Endothelial cell of umbilical vein (primary cell): ENCODE measurements around the gene ORAI3. TPM values are rescaled to one million over a fixed set of nuclear protein-coding genes. Genes with fewer than 3 reads are reported as not detected.
"Not testable (repeated sequence)": the region's sequence is repeated elsewhere in the genome, so short reads cannot be mapped to it uniquely, and the experiment has no call there.

Source experiments
- BruUV-seq: library from RNA; stranded (reverse); fragments of 400-500 nt; replicated peaks from 2 replicates; lab custom pipeline; 2021; lab: Mats Ljungman, UMichigan
- CTCF ChIA-PET: fragments of 300-600, 350-600 bp; sonication (Branson Sonifier 250); formaldehyde crosslinking; loops from one replicate; lab custom pipeline; 2021; ENCODE audit warnings: antibody characterized with exemption, inconsistent platforms; lab: Charles Lee
- POLR2A ChIA-PET: fragments of 300-600, 350-600 bp; sonication (Branson Sonifier 250); formaldehyde crosslinking; loops from one replicate; lab custom pipeline; 2021; ENCODE audit warnings: antibody characterized with exemption, inconsistent platforms; lab: Charles Lee
- DNase-seq: peaks from one replicate; pipeline ENCODE4 v3.0.0-alpha.2; 2011; ENCODE audit warnings: low read depth, low spot score
- FAIRE-seq: peaks from 2 replicates; lab custom pipeline; 2011; peaks lifted over from hg19 to GRCh38; lab: Jason Lieb, UNC
- H2AFZ ChIP-seq: 2 replicates; pipeline ENCODE4 v1.6.0; 2012; ENCODE audit warnings: low read depth, low read length, control low read depth, inconsistent platforms
- H3K27ac ChIP-seq: 2 replicates; pipeline ENCODE4 v1.5.1; 2011; ENCODE audit warnings: low read depth, mild to moderate bottlenecking, control low read depth, low read length, moderate library complexity; ENCODE audit not compliant: insufficient read depth
- H3K27me3 ChIP-seq, 2 experiments: 2 replicates each; pipeline versions ENCODE4 v1.6.0 to v1.6.1; 2011; ENCODE audit warnings: low read length in 2 of 2, mixed read lengths in 1 of 2; ENCODE audit not compliant: control insufficient read depth in 2 of 2, insufficient read depth in 2 of 2
- H3K36me3 ChIP-seq, 2 experiments: 2 replicates in 1 of 2; 3 replicates in 1 of 2; pipeline ENCODE4 v1.5.1; 2011; ENCODE audit warnings: low read length in 2 of 2, mild to moderate bottlenecking in 1 of 2, moderate library complexity in 1 of 2; ENCODE audit not compliant: control insufficient read depth in 2 of 2, insufficient read depth in 2 of 2; ENCODE audit errors: extremely low read depth in 1 of 2
- H3K4me1 ChIP-seq: 3 replicates; pipeline ENCODE4 v1.5.1; 2011; ENCODE audit warnings: mild to moderate bottlenecking, low read length; ENCODE audit not compliant: control insufficient read depth, insufficient read depth; ENCODE audit errors: extremely low read depth
- H3K4me2 ChIP-seq: 2 replicates; pipeline ENCODE4 v1.6.1; 2011; ENCODE audit warnings: low read length, control low read depth, mixed read lengths; ENCODE audit not compliant: insufficient read depth
- H3K4me3 ChIP-seq, 3 experiments: fragments of 200-600 bp in 1 of 3; sonication (generic), shearing (Covaris generic) in 1 of 3; replicated peaks in 1 of 3; 2 replicates each; pipeline ENCODE4 v1.5.1; 2011 to 2016; ENCODE audit warnings: control low read depth in 3 of 3, low read length in 3 of 3, mild to moderate bottlenecking in 2 of 3, inconsistent platforms in 1 of 3, low read depth in 1 of 3, moderate library complexity in 1 of 3; ENCODE audit not compliant: insufficient read depth in 1 of 3
- H3K79me2 ChIP-seq: 2 replicates; pipeline ENCODE4 v1.6.0; 2012; ENCODE audit warnings: low read length, inconsistent platforms; ENCODE audit not compliant: control insufficient read depth, insufficient read depth
- H3K9ac ChIP-seq: replicated peaks from 2 replicates; pipeline ENCODE3; 2011; ENCODE audit warnings: low read length, control low read depth; ENCODE audit not compliant: insufficient read depth; ENCODE audit errors: extremely low read depth
- H3K9me1 ChIP-seq: replicated peaks from 3 replicates; pipeline ENCODE4 v1.6.0; 2011; ENCODE audit warnings: mild to moderate bottlenecking, low read length; ENCODE audit not compliant: control insufficient read depth, insufficient read depth; ENCODE audit errors: extremely low read depth
- H3K9me3 ChIP-seq: replicated peaks from 2 replicates; pipeline ENCODE4 v1.5.1; 2012; ENCODE audit warnings: low read length, inconsistent platforms; ENCODE audit not compliant: control insufficient read depth, insufficient read depth
- H4K20me1 ChIP-seq: replicated peaks from 2 replicates; pipeline ENCODE3; 2011; ENCODE audit warnings: mild to moderate bottlenecking, low read length; ENCODE audit not compliant: control insufficient read depth, insufficient read depth; ENCODE audit errors: extremely low read depth
- EZH2 ChIP-seq: IDR thresholded peaks from 2 replicates; pipeline ENCODE4 v1.6.1; 2012; ENCODE audit warnings: borderline replicate concordance, low read depth, mild to moderate bottlenecking, moderate library complexity, low read length, inconsistent platforms; ENCODE audit not compliant: severe bottlenecking
- FOS ChIP-seq: IDR thresholded peaks from 2 replicates; pipeline ENCODE4 v1.6.1; 2011; ENCODE audit warnings: mild to moderate bottlenecking, low read length, moderate library complexity, borderline replicate concordance; ENCODE audit not compliant: insufficient read depth
- GATA2 ChIP-seq: IDR thresholded peaks from 2 replicates; pipeline ENCODE4 v1.7.0; 2011; ENCODE audit warnings: low read depth, mild to moderate bottlenecking, moderate library complexity, mixed read lengths, low read length; ENCODE audit not compliant: insufficient read length, insufficient read depth
- JUN ChIP-seq: IDR thresholded peaks from 2 replicates; pipeline ENCODE4 v1.6.1; 2011; ENCODE audit warnings: borderline replicate concordance, low read depth; ENCODE audit not compliant: insufficient read length, insufficient read depth
- MYC ChIP-seq: IDR thresholded peaks from one replicate; pipeline ENCODE4 v1.6.1; 2011; ENCODE audit warnings: mild to moderate bottlenecking, low read depth, low read length
- POLR2A ChIP-seq: IDR thresholded peaks from 2 replicates; pipeline ENCODE4 v1.6.1; 2012; ENCODE audit warnings: low read depth, mild to moderate bottlenecking, control low read depth, low read length
- dilution Hi-C: fragments of 300-500 bp; cut with MboI; formaldehyde crosslinking; loops from one replicate; pipeline ENCODE4 v1.15.0; 2019; ENCODE audit warnings: low sequenced_read_pairs; ENCODE audit not compliant: extremely low pct_ligation_motif_present
- intact Hi-C: fragments of 100-400 bp; cut with micrococcal nuclease; formaldehyde crosslinking; loops from one replicate; pipeline ENCODE4 v1.10.0; 2022
- polyA plus RNA-seq, 4 experiments: library from polyadenylated mRNA; depleted of rRNA in 3 of 4; stranded (reverse) in 3 of 4; unstranded in 1 of 4; fragments of >200 nt; gene quantifications; 2 replicates each; pipeline versions ENCODE4 v1.2.1 to v1.2.3, GENCODE V29; 2011 to 2012; ENCODE audit warnings: missing spikeins in 1 of 4
- total RNA-seq: library from RNA; stranded (reverse); gene quantifications from 2 replicates; pipeline ENCODE4 v1.2.3, GENCODE V29; 2021
- TF ChIP-seq, protein P1 (sequence below), 2 donors: IDR thresholded peaks; 1 replicate in 1 of 2; 2 replicates in 1 of 2; pipeline ENCODE4 v1.5.1; 2011; ENCODE audit warnings: low read length in 2 of 2, mild to moderate bottlenecking in 2 of 2, moderate library complexity in 2 of 2, control low read depth in 1 of 2, inconsistent platforms in 1 of 2, low read depth in 1 of 2; ENCODE audit not compliant: insufficient read depth in 1 of 2; ENCODE audit errors: extremely low read depth in 1 of 2

ORAI3 gene
- total and polyA plus RNA-seq, 2 donors (not counting 3 experiments of a cell fraction or from before 2014, with no cell fraction given), result 17.6 to 25.4 TPM

DNA sequence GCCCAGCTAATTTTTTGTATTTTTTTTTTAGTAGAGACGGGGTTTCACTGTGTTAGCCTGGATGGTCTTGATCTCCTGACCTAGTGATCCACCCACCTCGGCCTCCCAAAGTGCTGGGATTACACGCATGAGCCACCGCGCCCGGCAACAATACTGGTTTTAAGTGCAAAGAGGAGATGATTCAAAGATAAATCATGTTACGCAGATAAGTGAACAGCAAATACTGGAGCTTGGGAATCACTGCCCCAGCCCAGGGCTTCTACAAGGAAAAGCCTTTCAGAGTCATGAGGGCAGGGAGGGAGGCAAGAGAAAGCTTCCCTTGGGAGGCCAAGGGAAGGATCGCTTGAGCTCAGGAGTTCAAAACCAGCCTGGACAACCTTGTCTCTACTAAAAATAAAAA lies 9.3 kb upstream of the ORAI3 start:
- H4K20me1 ChIP-seq, intact Hi-C loops, H3K79me2 ChIP-seq, H2AFZ ChIP-seq, H3K4me1 ChIP-seq, H3K4me3 ChIP-seq, dilution Hi-C loops, DNase-seq, H3K9ac ChIP-seq, H3K9me3 ChIP-seq, H3K27me3 ChIP-seq, H3K4me2 ChIP-seq, FAIRE-seq, POLR2A ChIA-PET, H3K27ac ChIP-seq, BruUV-seq, H3K9me1 ChIP-seq: not testable (repeated sequence)
- CTCF ChIA-PET, result interaction anchor here (1.5 to 6.7 kb wide), 2 partner anchors 11 to 95 kb away, joined by 3 to 60 read pairs; no protein-coding TSS in a partner anchor
- peaks cover 7 to 31% of the 10 kb centered on the region in 2 experiments for H3K36me3 ChIP-seq

- POLR2A ChIA-PET, result interaction anchor here (0.6 to 1.6 kb wide), 2 partner anchors 11 to 241 kb away, joined by 3 read pairs; no protein-coding TSS in a partner anchor
- H3K9ac ChIP-seq, result no peak overlapping the region
These were observed 7.1 kb upstream of the ORAI3 start for GRCh38 chr16:30941600-30942425.

More at GRCh38 chr16:30941600-30942425, 7.1 kb upstream of the ORAI3 start:
- no TSS peak for BruUV-seq
- TF ChIP-seq EZH2 (no peak), GATA2 (no peak), MYC (no peak), FOS (no peak), POLR2A (no peak), JUN (no peak)
- TF ChIP-seq, protein P1, sequence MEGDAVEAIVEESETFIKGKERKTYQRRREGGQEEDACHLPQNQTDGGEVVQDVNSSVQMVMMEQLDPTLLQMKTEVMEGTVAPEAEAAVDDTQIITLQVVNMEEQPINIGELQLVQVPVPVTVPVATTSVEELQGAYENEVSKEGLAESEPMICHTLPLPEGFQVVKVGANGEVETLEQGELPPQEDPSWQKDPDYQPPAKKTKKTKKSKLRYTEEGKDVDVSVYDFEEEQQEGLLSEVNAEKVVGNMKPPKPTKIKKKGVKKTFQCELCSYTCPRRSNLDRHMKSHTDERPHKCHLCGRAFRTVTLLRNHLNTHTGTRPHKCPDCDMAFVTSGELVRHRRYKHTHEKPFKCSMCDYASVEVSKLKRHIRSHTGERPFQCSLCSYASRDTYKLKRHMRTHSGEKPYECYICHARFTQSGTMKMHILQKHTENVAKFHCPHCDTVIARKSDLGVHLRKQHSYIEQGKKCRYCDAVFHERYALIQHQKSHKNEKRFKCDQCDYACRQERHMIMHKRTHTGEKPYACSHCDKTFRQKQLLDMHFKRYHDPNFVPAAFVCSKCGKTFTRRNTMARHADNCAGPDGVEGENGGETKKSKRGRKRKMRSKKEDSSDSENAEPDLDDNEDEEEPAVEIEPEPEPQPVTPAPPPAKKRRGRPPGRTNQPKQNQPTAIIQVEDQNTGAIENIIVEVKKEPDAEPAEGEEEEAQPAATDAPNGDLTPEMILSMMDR (IDR thresholded peaks at IDR 0.05; ENCODE audit: extremely low read depth in 1 of 2, insufficient read depth in 1 of 2, low read depth in 1 of 2, low read length in 2 of 2), result peak; percentile 90 to 96
- H3K4me2 ChIP-seq, result no peak overlapping the region
- peak; percentile 75 for DNase-seq
- peaks cover 4 to 30% of the 10 kb centered on the region in 2 experiments for H3K36me3 ChIP-seq
- no peak overlapping the region for H3K27ac ChIP-seq
- intact Hi-C loops, result loop anchor here (1.0 kb wide), 2 partner anchors 20 to 98 kb away; no protein-coding TSS in a partner anchor
- no peak overlapping the region for H3K4me3 ChIP-seq
- H3K4me1 ChIP-seq, result peaks cover 2% of the 10 kb centered on the region
- CTCF ChIA-PET, result interaction anchor here (0.9 to 6.7 kb wide), 12 partner anchors 9 to 927 kb away, joined by 3 to 60 read pairs (median 4); partner anchors contain the start of genes FBXL19 and ZNF629
- H3K9me1 ChIP-seq, result no peaks in the 10 kb centered on the region
- H3K9me3 ChIP-seq, result no peaks in the 10 kb centered on the region
- peak; percentile 85 for FAIRE-seq
- no peaks in the 10 kb centered on the region for H4K20me1 ChIP-seq
- no peaks in the 10 kb centered on the region for H3K79me2 ChIP-seq
- H2AFZ ChIP-seq, result no peak overlapping the region
- dilution Hi-C loops, result no loop called here
- H3K27me3 ChIP-seq, result no peaks in the 10 kb centered on the region
